Loucy (cell line): ENCODE data around the gene DNAJC17.

Experiments used
- EZH2phosphoT487 ChIP-seq: fragments of 200-600 bp; IDR thresholded peaks from 2 replicates; pipeline ENCODE4 v1.6.1; 2018; ENCODE audit warnings: antibody characterized with exemption, mild to moderate bottlenecking, moderate library complexity, borderline replicate concordance
- TF ChIP-seq, protein P1 (sequence below): fragments of 200-600 bp; sonication (generic); conservative IDR thresholded peaks from 2 replicates; pipeline ENCODE4 v1.5.1; 2014; ENCODE audit warnings: mild to moderate bottlenecking, antibody characterized with exemption, low read length

- TF ChIP-seq, protein P1, sequence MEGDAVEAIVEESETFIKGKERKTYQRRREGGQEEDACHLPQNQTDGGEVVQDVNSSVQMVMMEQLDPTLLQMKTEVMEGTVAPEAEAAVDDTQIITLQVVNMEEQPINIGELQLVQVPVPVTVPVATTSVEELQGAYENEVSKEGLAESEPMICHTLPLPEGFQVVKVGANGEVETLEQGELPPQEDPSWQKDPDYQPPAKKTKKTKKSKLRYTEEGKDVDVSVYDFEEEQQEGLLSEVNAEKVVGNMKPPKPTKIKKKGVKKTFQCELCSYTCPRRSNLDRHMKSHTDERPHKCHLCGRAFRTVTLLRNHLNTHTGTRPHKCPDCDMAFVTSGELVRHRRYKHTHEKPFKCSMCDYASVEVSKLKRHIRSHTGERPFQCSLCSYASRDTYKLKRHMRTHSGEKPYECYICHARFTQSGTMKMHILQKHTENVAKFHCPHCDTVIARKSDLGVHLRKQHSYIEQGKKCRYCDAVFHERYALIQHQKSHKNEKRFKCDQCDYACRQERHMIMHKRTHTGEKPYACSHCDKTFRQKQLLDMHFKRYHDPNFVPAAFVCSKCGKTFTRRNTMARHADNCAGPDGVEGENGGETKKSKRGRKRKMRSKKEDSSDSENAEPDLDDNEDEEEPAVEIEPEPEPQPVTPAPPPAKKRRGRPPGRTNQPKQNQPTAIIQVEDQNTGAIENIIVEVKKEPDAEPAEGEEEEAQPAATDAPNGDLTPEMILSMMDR: no peak
- TF ChIP-seq EZH2phosphoT487: no peak
Measured at GRCh38 chr15:40762919-40763800, 44.1 kb downstream of the DNAJC17 start.
